Loucy (cell line): ENCODE results near the gene LAMA4.

Experiments
- CTCF ChIP-seq: fragments of 200-600 bp; sonication (generic); conservative IDR thresholded peaks from 2 replicates; pipeline ENCODE4 v1.5.1; 2014; ENCODE audit warnings: mild to moderate bottlenecking, antibody characterized with exemption, low read length
- EZH2phosphoT487 ChIP-seq: fragments of 200-600 bp; IDR thresholded peaks from 2 replicates; pipeline ENCODE4 v1.6.1; 2018; ENCODE audit warnings: antibody characterized with exemption, mild to moderate bottlenecking, moderate library complexity, borderline replicate concordance

- TF ChIP-seq EZH2phosphoT487 (no peak), CTCF (no peak)
Observed at GRCh38 chr6:112227992-112228391, 26.4 kb downstream of the LAMA4 start.
